HepG2 (cell line): ENCODE data around the gene PANK1. TPM values are rescaled to one million over a fixed set of nuclear protein-coding genes. Genes with fewer than 3 reads are reported as not detected.

Experiments
- ATF1 ChIP-seq: IDR thresholded peaks from 2 replicates; pipeline ENCODE4 v1.6.1; 2016; ENCODE audit warnings: mild to moderate bottlenecking, control low read depth
- CEBPG ChIP-seq: IDR thresholded peaks from 2 replicates; pipeline ENCODE4 v1.6.1; 2016
- DMAP1 ChIP-seq: IDR thresholded peaks from 2 replicates; pipeline ENCODE4 v1.6.1; 2016
- ETV5 ChIP-seq: IDR thresholded peaks from 2 replicates; pipeline ENCODE4 v1.6.1; 2018; ENCODE audit warnings: missing biosample characterization, missing genetic modification reagents, inconsistent platforms, borderline replicate concordance
- ETV6 ChIP-seq: sonication (generic); formaldehyde crosslinking; conservative IDR thresholded peaks from 2 replicates; pipeline ENCODE4 v1.4.0; 2020; ENCODE audit warnings: missing genetic modification reagents
- FOSL2 ChIP-seq: sonication (generic); formaldehyde crosslinking; IDR thresholded peaks from 2 replicates; pipeline ENCODE4 v1.4.0; 2020; ENCODE audit warnings: missing genetic modification reagents
- FOXA3 ChIP-seq: IDR thresholded peaks from 2 replicates; pipeline ENCODE4 v1.6.1; 2016; ENCODE audit warnings: missing genetic modification reagents, missing compliant biosample characterization
- HNF4G ChIP-seq, 2 experiments: sonication (generic) in 1 of 2; formaldehyde crosslinking in 1 of 2; IDR thresholded peaks; 2 replicates each; pipeline versions ENCODE4 v1.4.0 to v1.6.1; 2011 to 2020; ENCODE audit warnings: borderline replicate concordance in 2 of 2, low read depth in 2 of 2, mild to moderate bottlenecking in 2 of 2, low read length in 1 of 2, missing genetic modification reagents in 1 of 2, moderate library complexity in 1 of 2
- KDM5B ChIP-seq: sonication (generic); formaldehyde crosslinking; IDR thresholded peaks from 2 replicates; pipeline ENCODE4 v1.4.0; 2020; ENCODE audit warnings: missing genetic modification reagents, mild to moderate bottlenecking, borderline replicate concordance
- MAFF ChIP-seq: IDR thresholded peaks from 2 replicates; pipeline ENCODE4 v1.6.1; 2011; ENCODE audit warnings: low read depth, low read length, improper control_type of control experiment
- MED1 ChIP-seq: sonication (generic); formaldehyde crosslinking; IDR thresholded peaks from 2 replicates; pipeline ENCODE4 v1.4.0; 2020; ENCODE audit warnings: missing genetic modification reagents
- MIER2 ChIP-seq: IDR thresholded peaks from 2 replicates; pipeline ENCODE4 v1.6.1; 2016; ENCODE audit warnings: missing biosample characterization, missing genetic modification reagents
- PCBP2 ChIP-seq: fragments of 200-400 bp; formaldehyde crosslinking; optimal IDR thresholded peaks from 2 replicates; pipeline ENCODE3; 2018; ENCODE audit warnings: low read length, low read depth; ENCODE audit not compliant: poor library complexity, severe bottlenecking
- PHF21A ChIP-seq: sonication (generic); formaldehyde crosslinking; IDR thresholded peaks from 2 replicates; pipeline ENCODE4 v1.5.0; 2020; ENCODE audit warnings: mild to moderate bottlenecking, missing genetic modification reagents
- REPIN1 ChIP-seq: sonication (generic); formaldehyde crosslinking; IDR thresholded peaks from 2 replicates; pipeline ENCODE4 v1.8.0; 2022; ENCODE audit warnings: missing genetic modification reagents, low read depth, mild to moderate bottlenecking, borderline replicate concordance
- YEATS2 ChIP-seq: sonication (generic); formaldehyde crosslinking; IDR thresholded peaks from 2 replicates; pipeline ENCODE4 v1.4.0; 2020; ENCODE audit warnings: missing genetic modification reagents, borderline replicate concordance
- YEATS4 ChIP-seq: sonication (generic); formaldehyde crosslinking; IDR thresholded peaks from 2 replicates; pipeline ENCODE4 v1.4.0; 2020; ENCODE audit warnings: missing genetic modification reagents, borderline replicate concordance
- ZNF331 ChIP-seq: sonication (generic); formaldehyde crosslinking; IDR thresholded peaks from 2 replicates; pipeline ENCODE4 v1.4.0; 2020; ENCODE audit warnings: missing genetic modification reagents
- ZNF615 ChIP-seq: sonication (generic); formaldehyde crosslinking; IDR thresholded peaks from 2 replicates; pipeline ENCODE4 v1.5.0; 2020; ENCODE audit warnings: mild to moderate bottlenecking, missing genetic modification reagents, borderline replicate concordance
- ZNF747 ChIP-seq: sonication (generic); formaldehyde crosslinking; IDR thresholded peaks from 2 replicates; pipeline ENCODE4 v1.8.1; 2023; ENCODE audit warnings: missing genetic modification reagents, mild to moderate bottlenecking, borderline replicate concordance
- ZNF839 ChIP-seq: sonication (generic); formaldehyde crosslinking; IDR thresholded peaks from 2 replicates; pipeline ENCODE4 v1.4.0; 2020; ENCODE audit warnings: missing genetic modification reagents, mild to moderate bottlenecking, borderline replicate concordance
- polyA plus RNA-seq, 8 experiments: library from polyadenylated mRNA; depleted of rRNA in 3 of 8; stranded (reverse) in 7 of 8; unstranded in 1 of 8; fragments of >200 nt; fragmentation: Illumina TruSeq in 4 of 8; extraction: Trizol in 4 of 8; gene quantifications; 2 replicates each; pipeline versions ENCODE4 v1.2.1 to v1.2.3, GENCODE V29; 2011 to 2016; ENCODE audit warnings: low read depth in 4 of 8, missing spikeins in 1 of 8, mixed read lengths in 1 of 8; ENCODE audit not compliant: insufficient read depth in 1 of 8
- total RNA-seq, 5 experiments: library from RNA; depleted of rRNA; stranded (reverse); fragments of >200 nt; fragmentation: Illumina TruSeq; extraction: Trizol; gene quantifications; 2 replicates each; pipeline ENCODE4 v1.2.3, GENCODE V29; 2016; ENCODE audit warnings: low read depth in 1 of 5
- TF ChIP-seq, protein P1 (sequence below): sonication (generic); formaldehyde crosslinking; IDR thresholded peaks from 2 replicates; pipeline ENCODE4 v1.5.0; 2020; ENCODE audit warnings: missing genetic modification reagents
- TF ChIP-seq, protein P2 (sequence below): sonication (generic); formaldehyde crosslinking; IDR thresholded peaks from 2 replicates; pipeline ENCODE4 v1.4.0; 2020; ENCODE audit warnings: missing genetic modification reagents, borderline replicate concordance
- TF ChIP-seq, protein P3 (sequence below): sonication (generic); formaldehyde crosslinking; IDR thresholded peaks from 2 replicates; pipeline ENCODE4 v1.8.1; 2023; ENCODE audit warnings: missing genetic modification reagents, inconsistent platforms, borderline replicate concordance

The PANK1 gene
- total and polyA plus RNA-seq, 2 of the 13 experiments (the other 11 are each of a cell fraction or from before 2014, with no cell fraction given) = 18.2 to 33.3 TPM

DNA sequence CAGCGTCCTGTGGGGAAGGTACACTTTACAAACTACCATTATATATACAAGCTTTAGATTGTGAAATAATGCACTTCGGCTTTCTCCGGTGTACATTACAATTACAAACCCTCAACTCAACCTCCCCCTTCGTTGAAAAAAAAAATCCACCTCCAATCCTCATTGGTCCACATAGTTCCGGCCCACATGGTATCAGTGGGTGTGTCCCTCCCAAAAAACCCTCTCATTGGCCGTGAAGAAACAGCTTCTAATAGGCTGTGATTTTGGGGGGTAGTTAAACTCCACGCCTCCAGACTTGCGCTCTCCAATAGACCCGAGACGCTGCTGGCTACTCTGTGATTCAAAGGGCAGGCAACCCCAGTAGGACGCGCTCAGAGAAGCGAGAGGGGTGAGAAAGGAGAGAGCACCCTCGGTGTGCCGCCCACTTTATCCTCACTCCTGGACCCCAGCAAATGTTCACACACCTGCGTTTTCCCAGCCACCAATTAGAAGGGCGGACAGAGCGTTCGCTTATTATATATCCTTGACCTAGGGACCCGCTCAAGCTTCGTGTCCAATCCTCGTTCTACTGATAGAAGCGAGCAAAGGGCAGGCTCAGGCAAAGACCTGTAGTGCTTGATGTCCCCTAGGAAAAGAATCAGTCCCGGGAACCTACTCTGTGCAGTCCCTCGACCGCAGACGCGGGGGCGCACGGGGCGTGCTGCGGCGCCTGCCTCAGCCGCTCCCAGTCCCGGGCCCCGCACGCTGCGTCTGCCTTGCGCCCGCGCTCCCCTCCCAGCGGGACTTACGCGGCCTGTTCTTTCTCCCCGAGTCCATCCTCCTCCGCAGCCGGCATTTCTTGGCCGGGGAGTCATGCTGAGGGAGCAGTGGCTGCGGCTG is 991 bp downstream of the PANK1 start (continued):
- TF ChIP-seq MIER2 (CRISPR knock-in tag) (peak; percentile 55; the same call in 1 of the 2 replicates), PHF21A (CRISPR knock-in tag) (peak; percentile 88), KDM5B (CRISPR knock-in tag) (peak; percentile 28; the same call in 1 of the 2 replicates), ATF1 (CRISPR knock-in tag) (peak; percentile 71; the same call in 1 of the 2 replicates), PCBP2 (no peak), YEATS2 (CRISPR knock-in tag) (peak; percentile 30; the same call in 1 of the 2 replicates), ETV5 (CRISPR knock-in tag) (peak; percentile 60; the same call in 1 of the 2 replicates), ZNF839 (CRISPR knock-in tag) (0 out of 2 replicates have a peak, but pooled peaks have one; percentile 38), FOXA3 (CRISPR knock-in tag) (peak; percentile 78), FOSL2 (peak; percentile 41), MAFF (no peak), DMAP1 (no peak; the same call in 1 of the 2 replicates), ZNF615 (CRISPR knock-in tag) (no peak), YEATS4 (CRISPR knock-in tag) (peak; percentile 20), REPIN1 (peak; percentile 90; the same call in 1 of the 2 replicates), HNF4G (IDR thresholded peaks at IDR 0.05; ENCODE audit: borderline replicate concordance, low read depth, low read length) (no peak), HNF4G (CRISPR knock-in tag; IDR thresholded peaks at IDR 0.05; ENCODE audit: borderline replicate concordance, low read depth) (peak; percentile 34; the same call in 1 of the 2 replicates), MED1 (peak; percentile 79), CEBPG (CRISPR knock-in tag) (peak; percentile 89), ZNF331 (peak; percentile 42; the same call in 1 of the 2 replicates), ETV6 (CRISPR knock-in tag) (no peak), ZNF747 (CRISPR knock-in tag) (peak; percentile 65; the same call in 1 of the 2 replicates)
- TF ChIP-seq, protein P1, sequence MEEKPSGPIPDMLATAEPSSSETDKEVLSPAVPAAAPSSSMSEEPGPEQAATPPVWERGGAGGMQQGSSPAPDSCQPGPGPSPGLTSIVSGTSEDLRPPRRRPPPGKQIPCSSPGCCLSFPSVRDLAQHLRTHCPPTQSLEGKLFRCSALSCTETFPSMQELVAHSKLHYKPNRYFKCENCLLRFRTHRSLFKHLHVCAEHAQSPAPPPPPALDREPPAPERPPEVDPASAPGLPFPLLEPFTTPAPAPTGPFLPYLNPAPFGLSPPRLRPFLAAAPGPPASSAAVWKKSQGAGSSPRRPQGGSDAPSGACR = peak; percentile 85; the same call in 1 of the 2 replicates
- TF ChIP-seq, protein P2, sequence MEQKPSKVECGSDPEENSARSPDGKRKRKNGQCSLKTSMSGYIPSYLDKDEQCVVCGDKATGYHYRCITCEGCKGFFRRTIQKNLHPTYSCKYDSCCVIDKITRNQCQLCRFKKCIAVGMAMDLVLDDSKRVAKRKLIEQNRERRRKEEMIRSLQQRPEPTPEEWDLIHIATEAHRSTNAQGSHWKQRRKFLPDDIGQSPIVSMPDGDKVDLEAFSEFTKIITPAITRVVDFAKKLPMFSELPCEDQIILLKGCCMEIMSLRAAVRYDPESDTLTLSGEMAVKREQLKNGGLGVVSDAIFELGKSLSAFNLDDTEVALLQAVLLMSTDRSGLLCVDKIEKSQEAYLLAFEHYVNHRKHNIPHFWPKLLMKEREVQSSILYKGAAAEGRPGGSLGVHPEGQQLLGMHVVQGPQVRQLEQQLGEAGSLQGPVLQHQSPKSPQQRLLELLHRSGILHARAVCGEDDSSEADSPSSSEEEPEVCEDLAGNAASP (CRISPR knock-in tag) = peak; percentile 50
- TF ChIP-seq, protein P3, sequence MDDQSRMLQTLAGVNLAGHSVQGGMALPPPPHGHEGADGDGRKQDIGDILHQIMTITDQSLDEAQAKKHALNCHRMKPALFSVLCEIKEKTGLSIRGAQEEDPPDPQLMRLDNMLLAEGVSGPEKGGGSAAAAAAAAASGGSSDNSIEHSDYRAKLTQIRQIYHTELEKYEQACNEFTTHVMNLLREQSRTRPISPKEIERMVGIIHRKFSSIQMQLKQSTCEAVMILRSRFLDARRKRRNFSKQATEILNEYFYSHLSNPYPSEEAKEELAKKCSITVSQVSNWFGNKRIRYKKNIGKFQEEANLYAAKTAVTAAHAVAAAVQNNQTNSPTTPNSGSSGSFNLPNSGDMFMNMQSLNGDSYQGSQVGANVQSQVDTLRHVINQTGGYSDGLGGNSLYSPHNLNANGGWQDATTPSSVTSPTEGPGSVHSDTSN (CRISPR knock-in tag) = no peak
